Measurements from ENCODE around the gene RAPGEF4. TPM values are rescaled to one million over a fixed set of nuclear protein-coding genes. Genes with fewer than 3 reads are reported as not detected.
A peak's percentile ranks its signal among the peaks of the same experiment; 100 is the strongest.

RAPGEF4 gene
- total RNA-seq, 1 experiment from 2014 or later, result not detected

GRCh38 chr2:172967036-172967982 is 231.7 kb downstream of the RAPGEF4 start:
- DNase-seq (ENCODE audit: low spot score), result no peak

- no peak for DNase-seq (ENCODE audit: low spot score)
Measured at GRCh38 chr2:172968061-172968469, 232.4 kb downstream of the RAPGEF4 start.

- DNase-seq (ENCODE audit: low spot score), result no peak
Measured at GRCh38 chr2:172969166-172969565, 233.5 kb downstream of the RAPGEF4 start.

- DNase-seq (ENCODE audit: low spot score), result no peak
Measured at GRCh38 chr2:172969609-172970008, 234.0 kb downstream of the RAPGEF4 start.

- DNase-seq (ENCODE audit: low spot score), result no peak
Measured at GRCh38 chr2:172970660-172971059, 235.0 kb downstream of the RAPGEF4 start.

- peak; percentile 84 for DNase-seq (ENCODE audit: low spot score)
Measured at GRCh38 chr2:172972005-172972619, 236.5 kb downstream of the RAPGEF4 start.

- DNase-seq (ENCODE audit: low spot score), result no peak
Measured at GRCh38 chr2:172974762-172975161, 239.1 kb downstream of the RAPGEF4 start.

GRCh38 chr2:172976116-172976515 is 240.5 kb downstream of the RAPGEF4 start:
- no peak for DNase-seq (ENCODE audit: low spot score)

- no peak for DNase-seq (ENCODE audit: low spot score)
Measured at GRCh38 chr2:172976816-172977215, 241.2 kb downstream of the RAPGEF4 start.

- no peak for DNase-seq (ENCODE audit: low spot score)
Measured at GRCh38 chr2:172977270-172978062, 241.8 kb downstream of the RAPGEF4 start.

GRCh38 chr2:172978063-172978383 is 242.4 kb downstream of the RAPGEF4 start:
- no peak for DNase-seq (ENCODE audit: low spot score)

GRCh38 chr2:172985139-172985892 is 249.7 kb downstream of the RAPGEF4 start:
- peak; percentile 35 for DNase-seq (ENCODE audit: low spot score)

GRCh38 chr2:172986040-172986439 is 250.4 kb downstream of the RAPGEF4 start:
- no peak for DNase-seq (ENCODE audit: low spot score)

- no peak for DNase-seq (ENCODE audit: low spot score)
Measured at GRCh38 chr2:172988728-172989127, 253.1 kb downstream of the RAPGEF4 start.

- no peak for DNase-seq (ENCODE audit: low spot score)
Measured at GRCh38 chr2:172991031-172991430, 255.4 kb downstream of the RAPGEF4 start.

- no peak for DNase-seq (ENCODE audit: low spot score)
Measured at GRCh38 chr2:172993139-172993538, 257.5 kb downstream of the RAPGEF4 start.

GRCh38 chr2:172993931-172994717 is 258.5 kb downstream of the RAPGEF4 start:
- no peak for DNase-seq (ENCODE audit: low spot score)

- no peak for DNase-seq (ENCODE audit: low spot score)
Measured at GRCh38 chr2:172994864-172995263, 259.2 kb downstream of the RAPGEF4 start.

- peak; percentile 77 for DNase-seq (ENCODE audit: low spot score)
Measured at GRCh38 chr2:172995323-172996244, 259.9 kb downstream of the RAPGEF4 start.
